Effector CD4-positive, alpha-beta T cell (primary cell): Measurements from ENCODE around the gene PEAR1.

ENCODE experiments used
- DNase-seq: peaks from one replicate; pipeline ENCODE4 v3.0.0-alpha.2; 2020

PEAR1 gene

GRCh38 chr1:156901966-156902915 is 8.7 kb downstream of the PEAR1 start:
- no peak for DNase-seq

- DNase-seq: no peak
Measured at GRCh38 chr1:156903328-156904091, 10.0 kb downstream of the PEAR1 start.

GRCh38 chr1:156904187-156904959 is 10.9 kb downstream of the PEAR1 start:
- no peak for DNase-seq

DNA sequence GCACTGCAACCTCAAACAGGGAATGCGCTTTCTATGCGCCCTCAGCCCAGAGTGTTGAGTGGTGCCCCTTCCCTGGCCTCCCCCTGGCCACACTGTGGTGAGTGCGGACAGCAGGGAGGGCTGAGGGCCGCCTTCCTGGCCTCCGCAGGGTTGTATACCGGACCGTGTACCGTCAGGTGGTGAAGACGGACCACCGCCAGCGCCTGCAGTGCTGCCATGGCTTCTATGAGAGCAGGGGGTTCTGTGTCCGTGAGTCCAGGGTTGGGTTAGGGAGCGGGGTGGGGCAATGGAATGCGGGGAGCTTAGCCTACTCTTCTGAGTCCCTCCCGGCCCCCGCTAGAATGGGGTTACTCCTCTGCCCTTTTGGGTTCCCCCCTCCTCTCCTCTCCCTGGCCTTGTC is 11.7 kb downstream of the PEAR1 start:
- DNase-seq: no peak

DNA sequence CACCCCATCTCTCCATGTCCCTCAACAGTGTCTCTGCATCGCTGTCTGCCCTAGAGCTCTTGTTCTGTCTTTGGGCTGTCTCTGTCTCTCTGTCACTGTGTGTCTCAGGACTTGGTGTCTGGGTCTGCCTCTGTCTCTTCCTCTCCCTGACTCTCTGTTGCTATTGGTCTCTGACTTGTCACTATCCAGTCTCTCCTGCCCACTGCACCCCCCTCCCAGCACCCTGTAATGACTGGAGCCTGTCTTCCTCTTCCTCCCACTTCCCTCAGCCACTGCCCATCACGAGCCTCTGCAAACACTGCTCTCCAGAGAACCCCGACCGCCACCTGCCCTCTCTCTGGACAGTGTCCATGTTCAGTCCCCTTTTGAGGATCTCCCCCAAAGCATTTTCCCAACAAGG is 12.1 kb downstream of the PEAR1 start:
- DNase-seq: no peak

GRCh38 chr1:156906206-156906906 is 12.8 kb downstream of the PEAR1 start:
- no peak for DNase-seq

DNA sequence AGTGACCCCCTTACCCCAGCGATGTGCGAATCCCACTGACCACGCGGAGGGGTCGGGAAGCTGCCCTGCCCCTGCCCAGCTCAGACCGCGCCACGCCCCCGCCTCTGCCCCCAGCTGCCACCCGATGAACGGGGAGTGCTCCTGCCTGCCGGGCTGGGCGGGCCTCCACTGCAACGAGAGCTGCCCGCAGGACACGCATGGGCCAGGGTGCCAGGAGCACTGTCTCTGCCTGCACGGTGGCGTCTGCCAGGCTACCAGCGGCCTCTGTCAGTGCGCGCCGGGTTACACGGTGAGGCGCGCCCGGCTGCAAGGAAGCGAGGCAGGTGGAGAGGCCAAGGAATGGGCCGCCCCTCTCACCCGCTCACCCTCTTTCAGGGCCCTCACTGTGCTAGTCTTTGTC is 15.0 kb downstream of the PEAR1 start:
- no peak for DNase-seq

DNA sequence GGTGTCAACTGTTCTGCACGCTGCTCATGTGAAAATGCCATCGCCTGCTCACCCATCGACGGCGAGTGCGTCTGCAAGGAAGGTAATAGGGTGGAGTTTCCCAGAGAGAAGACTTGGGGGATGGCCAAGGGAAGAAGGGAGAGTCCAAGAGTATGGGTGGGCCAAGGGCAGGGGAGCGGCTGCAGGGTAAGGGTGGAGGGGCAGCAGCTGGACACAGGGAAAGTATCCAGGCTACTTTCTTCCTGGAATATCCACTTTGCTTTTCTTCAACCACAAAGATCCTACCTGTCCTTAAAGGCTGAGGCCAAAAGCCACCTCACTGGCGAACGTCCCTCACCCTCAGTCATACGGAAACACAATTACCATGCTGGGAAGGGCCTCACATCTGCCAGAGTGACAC is 15.4 kb downstream of the PEAR1 start:
- no peak for DNase-seq

- DNase-seq: no peak
Measured at GRCh38 chr1:156909671-156910070, 16.2 kb downstream of the PEAR1 start.

DNA sequence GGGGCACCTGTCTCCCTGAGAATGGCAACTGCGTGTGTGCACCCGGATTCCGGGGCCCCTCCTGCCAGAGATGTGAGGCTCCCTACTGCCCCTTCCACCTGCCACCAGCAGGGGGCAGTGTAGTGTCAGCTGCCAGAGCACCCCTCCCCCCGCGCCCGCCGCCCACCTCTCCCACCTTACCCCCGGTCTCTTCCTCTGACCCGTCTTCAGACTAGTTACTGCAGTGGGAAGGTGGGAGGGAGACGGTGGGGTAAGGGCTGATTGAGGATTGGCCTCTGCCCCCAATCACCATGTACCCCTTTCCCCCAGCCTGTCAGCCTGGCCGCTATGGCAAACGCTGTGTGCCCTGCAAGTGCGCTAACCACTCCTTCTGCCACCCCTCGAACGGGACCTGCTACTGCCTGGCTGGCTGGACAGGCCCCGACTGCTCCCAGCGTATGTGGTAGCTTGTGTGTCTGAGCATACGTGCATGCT is 16.8 kb downstream of the PEAR1 start:
- DNase-seq: peak; percentile 54

GRCh38 chr1:156911577-156912298 is 18.2 kb downstream of the PEAR1 start:
- no peak for DNase-seq

DNA sequence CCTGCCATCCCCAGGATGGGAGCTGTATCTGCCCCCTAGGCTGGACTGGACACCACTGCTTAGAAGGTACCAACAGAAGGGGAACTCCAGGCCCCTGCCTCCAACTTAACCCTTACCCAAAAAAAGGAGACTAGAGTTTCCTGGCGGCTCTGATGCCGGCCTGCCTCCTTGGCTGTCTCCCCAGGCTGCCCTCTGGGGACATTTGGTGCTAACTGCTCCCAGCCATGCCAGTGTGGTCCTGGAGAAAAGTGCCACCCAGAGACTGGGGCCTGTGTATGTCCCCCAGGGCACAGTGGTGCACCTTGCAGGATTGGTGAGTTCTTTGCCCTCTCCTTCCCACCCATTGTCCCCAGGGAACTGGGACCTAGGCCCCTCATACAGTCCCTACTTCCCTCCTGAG is 18.8 kb downstream of the PEAR1 start:
- no peak for DNase-seq

DNA sequence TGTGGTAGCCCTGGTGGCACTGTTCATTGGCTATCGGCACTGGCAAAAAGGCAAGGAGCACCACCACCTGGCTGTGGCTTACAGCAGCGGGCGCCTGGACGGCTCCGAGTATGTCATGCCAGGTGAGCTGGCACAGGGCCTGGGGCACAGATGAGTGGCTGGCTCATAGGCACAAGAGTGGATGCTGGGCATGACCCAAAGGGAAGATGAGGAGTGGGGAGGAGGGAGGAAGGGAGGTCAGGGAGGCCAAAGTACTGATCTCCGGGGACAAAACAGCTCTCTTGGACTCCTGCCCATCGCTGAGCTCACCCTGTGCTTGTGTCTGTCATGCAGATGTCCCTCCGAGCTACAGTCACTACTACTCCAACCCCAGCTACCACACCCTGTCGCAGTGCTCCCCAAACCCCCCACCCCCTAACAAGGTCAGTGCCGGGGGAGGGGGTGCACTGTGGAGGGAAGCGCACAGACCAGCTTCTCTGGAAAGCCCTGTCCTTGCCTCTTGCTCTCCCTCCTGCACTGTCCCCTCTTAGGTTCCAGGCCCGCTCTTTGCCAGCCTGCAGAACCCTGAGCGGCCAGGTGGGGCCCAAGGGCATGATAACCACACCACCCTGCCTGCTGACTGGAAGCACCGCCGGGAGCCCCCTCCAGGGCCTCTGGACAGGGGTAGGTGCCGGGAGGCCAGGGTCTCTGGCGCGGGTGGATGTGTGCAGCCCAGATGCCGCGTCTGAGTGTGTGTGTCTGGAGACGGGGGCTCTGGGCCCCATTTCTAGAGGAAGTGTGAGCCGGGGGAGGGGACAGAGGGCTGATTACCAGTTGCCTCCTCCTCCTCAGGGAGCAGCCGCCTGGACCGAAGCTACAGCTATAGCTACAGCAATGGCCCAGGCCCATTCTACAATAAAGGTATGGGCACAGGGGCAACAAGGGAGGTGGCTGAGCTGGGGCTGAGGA is 19.6 kb downstream of the PEAR1 start:
- no peak for DNase-seq

DNA sequence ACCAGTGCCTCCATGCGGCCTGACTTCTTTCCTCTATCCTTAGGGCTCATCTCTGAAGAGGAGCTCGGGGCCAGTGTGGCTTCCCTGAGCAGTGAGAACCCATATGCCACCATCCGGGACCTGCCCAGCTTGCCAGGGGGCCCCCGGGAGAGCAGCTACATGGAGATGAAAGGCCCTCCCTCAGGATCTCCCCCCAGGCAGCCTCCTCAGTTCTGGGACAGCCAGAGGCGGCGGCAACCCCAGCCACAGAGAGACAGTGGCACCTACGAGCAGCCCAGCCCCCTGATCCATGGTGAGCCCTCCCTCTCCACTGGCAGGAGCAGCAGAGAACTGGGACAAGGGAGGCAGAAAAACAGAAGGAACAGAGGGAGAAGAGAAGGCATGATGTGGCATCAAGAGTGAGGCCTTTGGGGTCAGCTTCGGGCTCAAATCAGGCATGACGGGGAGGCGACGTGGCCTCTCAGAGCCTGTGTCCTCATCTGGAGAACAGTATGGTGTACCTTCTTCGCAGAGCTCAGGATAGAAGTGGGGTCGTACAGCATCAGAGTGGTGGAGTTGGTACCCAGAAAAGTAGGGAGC is 20.4 kb downstream of the PEAR1 start:
- DNase-seq: no peak

DNA sequence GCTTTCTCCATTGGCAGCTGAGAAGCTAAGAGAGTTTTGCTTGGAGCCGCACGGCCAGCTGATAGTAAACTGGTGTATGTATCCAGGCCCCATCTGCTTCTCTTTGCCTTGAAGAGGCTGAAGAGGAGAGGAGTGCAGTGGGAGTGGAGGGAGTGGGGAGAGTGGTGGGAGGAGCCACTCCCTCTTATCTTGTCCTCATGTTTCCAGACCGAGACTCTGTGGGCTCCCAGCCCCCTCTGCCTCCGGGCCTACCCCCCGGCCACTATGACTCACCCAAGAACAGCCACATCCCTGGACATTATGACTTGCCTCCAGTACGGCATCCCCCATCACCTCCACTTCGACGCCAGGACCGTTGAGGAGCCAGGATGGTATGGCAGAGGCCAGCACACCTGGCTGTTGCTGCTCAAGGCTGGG is 20.9 kb downstream of the PEAR1 start:
- DNase-seq: no peak

DNA sequence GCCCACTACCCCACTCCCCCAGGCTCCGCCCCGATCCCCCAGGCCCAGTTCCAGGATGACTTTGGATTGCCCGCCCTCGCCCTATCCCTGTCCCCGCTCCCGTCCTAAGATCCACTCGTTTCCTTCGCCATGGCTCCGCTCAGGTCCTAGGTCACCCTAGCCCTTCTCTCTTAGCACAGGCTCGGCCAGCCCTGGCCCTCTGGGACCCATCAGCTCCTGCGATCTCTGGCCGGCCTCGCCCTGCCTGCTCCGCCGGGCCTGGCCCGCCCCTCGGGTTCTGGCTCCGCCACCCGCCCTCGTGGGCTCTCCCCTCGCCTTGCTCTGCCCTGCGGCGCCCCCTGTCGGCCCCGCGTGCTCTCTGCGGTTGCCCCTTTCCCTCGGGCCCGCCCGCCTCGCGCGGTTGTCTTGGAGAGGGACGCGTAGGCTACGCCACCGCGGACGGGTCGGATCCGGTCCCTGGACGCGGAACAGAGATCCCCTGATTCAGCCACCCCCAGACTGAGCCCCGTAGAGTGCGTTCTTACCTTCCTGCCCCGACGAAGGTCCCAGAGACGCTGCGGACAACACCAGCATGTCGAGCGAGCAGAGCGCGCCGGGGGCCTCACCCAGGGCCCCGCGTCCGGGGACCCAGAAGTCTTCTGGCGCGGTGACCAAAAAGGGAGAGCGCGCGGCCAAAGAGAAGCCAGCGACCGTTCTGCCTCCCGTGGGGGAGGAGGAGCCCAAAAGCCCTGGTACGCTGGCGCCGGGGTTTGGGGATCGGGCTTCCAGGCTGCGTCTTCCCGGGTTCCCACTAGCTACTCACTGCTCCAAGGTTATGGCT is 26.9 kb downstream of the PEAR1 start, which contains the start of gene LRRC71:
TSS of gene LRRC71 (plus strand) at position 400 of the 820 bp plus-strand sequence. CDS start at position 572, 172 bp downstream.
- DNase-seq: peak; percentile 39

DNA sequence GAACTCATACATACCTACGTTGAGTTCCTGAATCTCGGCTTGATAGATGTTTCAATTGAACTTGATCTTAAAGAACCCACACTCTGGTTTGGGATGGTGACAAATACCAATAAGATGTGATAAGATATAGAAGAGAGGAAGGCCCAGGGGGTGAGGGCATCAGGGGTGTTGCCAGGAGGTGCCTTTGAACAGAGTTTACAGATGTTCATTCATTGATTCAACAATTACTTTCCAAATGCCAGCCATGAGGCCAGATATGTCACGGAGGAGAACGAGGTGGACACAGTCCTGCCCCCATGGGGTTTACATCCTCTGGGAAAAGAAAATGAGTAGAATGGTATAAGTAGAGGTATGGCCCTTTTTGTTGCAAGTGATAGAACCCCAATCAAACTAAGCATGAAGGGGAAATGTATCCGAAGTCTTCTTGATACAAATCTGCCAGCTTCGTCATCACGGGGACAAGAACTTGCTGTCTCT is 27.6 kb downstream of the PEAR1 start:
- no peak for DNase-seq

- no peak for DNase-seq
Measured at GRCh38 chr1:156922986-156923669, 29.6 kb downstream of the PEAR1 start.
